Neural progenitor cell (in vitro differentiated cells): ENCODE data around the gene HECTD2. TPM values are rescaled to one million over a fixed set of nuclear protein-coding genes. Genes with fewer than 3 reads are reported as not detected.
A peak's percentile ranks its signal among the peaks of the same experiment; 100 is the strongest.

ENCODE experiments used
- DNase-seq: peaks from one replicate; pipeline ENCODE4 v3.0.0-alpha.2; 2016; ENCODE audit warnings: low spot score
- H2AFZ ChIP-seq: fragments of 200-600 bp; sonication (generic); replicated peaks from 2 replicates; pipeline ENCODE4 v1.6.1; 2016; ENCODE audit warnings: antibody characterized with exemption
- H3F3A ChIP-seq: fragments of 200-600 bp; sonication (generic); 2 replicates; pipeline ENCODE4 v1.6.1; 2016; ENCODE audit warnings: antibody characterized with exemption, low read depth
- H3K27ac ChIP-seq: fragments of 200-600 bp; sonication (generic); 2 replicates; pipeline ENCODE4 v1.5.1; 2016; ENCODE audit warnings: mild to moderate bottlenecking
- H3K27me3 ChIP-seq: fragments of 200-600 bp; sonication (generic); 2 replicates; pipeline ENCODE4 v1.6.1; 2016; ENCODE audit warnings: mild to moderate bottlenecking, moderate library complexity
- H3K36me3 ChIP-seq: fragments of 200-600 bp; sonication (generic); 2 replicates; pipeline ENCODE4 v1.5.1; 2016
- H3K4me1 ChIP-seq: fragments of 200-600 bp; sonication (generic); 2 replicates; pipeline ENCODE4 v1.6.1; 2016; ENCODE audit warnings: mixed run types
- H3K4me2 ChIP-seq: fragments of 200-600 bp; sonication (generic); 2 replicates; pipeline ENCODE4 v1.6.1; 2016
- H3K4me3 ChIP-seq: fragments of 200-600 bp; sonication (generic); 2 replicates; pipeline ENCODE4 v1.5.1; 2016
- H3K79me2 ChIP-seq: fragments of 200-600 bp; sonication (generic); 2 replicates; pipeline ENCODE4 v1.6.1; 2016; ENCODE audit warnings: low read depth
- H3K9ac ChIP-seq: fragments of 200-600 bp; sonication (generic); 2 replicates; pipeline ENCODE4 v1.6.1; 2016
- H3K9me3 ChIP-seq: fragments of 200-600 bp; sonication (generic); 2 replicates; pipeline ENCODE4 v1.5.1; 2016; ENCODE audit warnings: low read depth
- H4K20me1 ChIP-seq: fragments of 200-600 bp; sonication (generic); 2 replicates; pipeline ENCODE4 v1.6.1; 2016; ENCODE audit warnings: low read depth
- H3K27ac Mint-ChIP-seq: 3 replicates; pipeline ENCODE4 v1.8.0; 2021; ENCODE audit warnings: mixed read lengths
- H3K27me3 Mint-ChIP-seq: 2 replicates; pipeline ENCODE4 v1.8.0; 2022; ENCODE audit warnings: low read depth, mild to moderate bottlenecking, inconsistent platforms, moderate library complexity, mixed read lengths; ENCODE audit not compliant: insufficient read depth
- H3K36me3 Mint-ChIP-seq: 3 replicates; pipeline ENCODE4 v1.8.0; 2021; ENCODE audit warnings: mixed read lengths
- H3K4me1 Mint-ChIP-seq: 3 replicates; pipeline ENCODE4 v1.8.0; 2021; ENCODE audit warnings: mixed read lengths
- H3K4me3 Mint-ChIP-seq: 3 replicates; pipeline ENCODE4 v1.8.0; 2021; ENCODE audit warnings: mild to moderate bottlenecking, moderate library complexity, mixed read lengths
- H3K9me3 Mint-ChIP-seq: 3 replicates; pipeline ENCODE4 v1.8.0; 2020; ENCODE audit warnings: mixed read lengths
- CTCF ChIP-seq: fragments of 200-600 bp; sonication (generic); IDR thresholded peaks from 2 replicates; pipeline ENCODE4 v1.5.1; 2017; ENCODE audit warnings: antibody characterized with exemption, mild to moderate bottlenecking
- EZH2 ChIP-seq: fragments of 200-600 bp; sonication (generic); IDR thresholded peaks from 2 replicates; pipeline ENCODE4 v1.6.1; 2017; ENCODE audit warnings: antibody characterized with exemption, mild to moderate bottlenecking, moderate library complexity
- EZH2phosphoT487 ChIP-seq: fragments of 200-600 bp; sonication (generic); IDR thresholded peaks from 2 replicates; pipeline ENCODE4 v1.6.1; 2017; ENCODE audit warnings: antibody characterized with exemption
- total RNA-seq: library from RNA; depleted of rRNA; stranded (reverse); fragments of >200 nt; gene quantifications from 2 replicates; pipeline ENCODE4 v1.2.3, GENCODE V29; 2015; ENCODE audit warnings: low replicate concordance

HECTD2 gene
- total RNA-seq, 1 donor from 2014 or later = 51.5 TPM

GRCh38 chr10:91412354-91413087 is 2.4 kb downstream of the HECTD2 start:
- H2AFZ ChIP-seq = no peak overlapping the region
- peaks cover 54% of the 10 kb centered on the region for H3K4me1 ChIP-seq
- TF ChIP-seq EZH2 (no peak), EZH2phosphoT487 (no peak), CTCF (no peak)
- peak overlapping the region; percentile 62 for H3K4me3 ChIP-seq
- peak overlapping the region; percentile 95 for H3K4me2 ChIP-seq
- H3K9ac ChIP-seq = no peak overlapping the region
- no peaks in the 10 kb centered on the region for H3K9me3 ChIP-seq
- peaks cover 26% of the 10 kb centered on the region for H4K20me1 ChIP-seq
- H3K36me3 ChIP-seq = no peaks in the 10 kb centered on the region
- H3F3A ChIP-seq = peaks cover 47% of the 10 kb centered on the region
- H3K27me3 Mint-ChIP-seq = peaks cover 2% of the 10 kb centered on the region
- no peaks in the 10 kb centered on the region for H3K27me3 ChIP-seq
- no peak overlapping the region for H3K27ac Mint-ChIP-seq
- H3K4me3 Mint-ChIP-seq = peak overlapping the region; percentile 92
- H3K9me3 Mint-ChIP-seq = peaks cover 5% of the 10 kb centered on the region
- H3K4me1 Mint-ChIP-seq = peaks cover 37% of the 10 kb centered on the region
- no peak overlapping the region for H3K27ac ChIP-seq
- peak; percentile 24 for DNase-seq
- H3K36me3 Mint-ChIP-seq = peaks cover 4% of the 10 kb centered on the region
- peaks cover 79% of the 10 kb centered on the region for H3K79me2 ChIP-seq

GRCh38 chr10:91415816-91416215 is 5.7 kb downstream of the HECTD2 start:
- H3K36me3 Mint-ChIP-seq = peaks cover 12% of the 10 kb centered on the region
- Histone ChIP-seq H3K4me1 (peaks cover 40% of the 10 kb centered on the region), H3K4me2 (no peak overlapping the region), H3K4me3 (no peak overlapping the region), H4K20me1 (peaks cover 26% of the 10 kb centered on the region), H3K9me3 (no peaks in the 10 kb centered on the region), H3K79me2 (peaks cover 96% of the 10 kb centered on the region), H2AFZ (no peak overlapping the region), H3F3A (peaks cover 29% of the 10 kb centered on the region), H3K36me3 (no peaks in the 10 kb centered on the region), H3K27me3 (no peaks in the 10 kb centered on the region), H3K9ac (no peak overlapping the region), H3K27ac (no peak overlapping the region)
- no peak for DNase-seq
- peaks cover 24% of the 10 kb centered on the region for H3K4me1 Mint-ChIP-seq
- H3K9me3 Mint-ChIP-seq = peaks cover 11% of the 10 kb centered on the region
- H3K4me3 Mint-ChIP-seq = no peak overlapping the region
- H3K27me3 Mint-ChIP-seq = no peaks in the 10 kb centered on the region
- no peak for TF ChIP-seq EZH2
- no peak for TF ChIP-seq CTCF
- no peak for TF ChIP-seq EZH2phosphoT487
- H3K27ac Mint-ChIP-seq = no peak overlapping the region

- Histone ChIP-seq H3K79me2 (peaks cover 96% of the 10 kb centered on the region), H3K27ac (no peak overlapping the region), H3K4me2 (no peak overlapping the region), H3K9ac (no peak overlapping the region), H2AFZ (no peak overlapping the region), H3K4me1 (peaks cover 36% of the 10 kb centered on the region), H4K20me1 (peaks cover 23% of the 10 kb centered on the region), H3K27me3 (no peaks in the 10 kb centered on the region), H3F3A (peaks cover 29% of the 10 kb centered on the region), H3K36me3 (no peaks in the 10 kb centered on the region), H3K4me3 (no peak overlapping the region), H3K9me3 (no peaks in the 10 kb centered on the region)
- Mint-ChIP-seq H3K4me1 (peaks cover 25% of the 10 kb centered on the region), H3K36me3 (peaks cover 16% of the 10 kb centered on the region), H3K9me3 (peaks cover 16% of the 10 kb centered on the region), H3K27me3 (no peaks in the 10 kb centered on the region), H3K4me3 (no peak overlapping the region), H3K27ac (no peak overlapping the region)
- no peak for TF ChIP-seq CTCF
- TF ChIP-seq EZH2phosphoT487 = no peak
- no peak for TF ChIP-seq EZH2
- no peak for DNase-seq
Observed at GRCh38 chr10:91416339-91416855, 6.3 kb downstream of the HECTD2 start.
